Hematopoietic multipotent progenitor cell treated with erythropoietin and hydrocortisone succinate and interleukin-3 and kit ligand, for 17 days (in vitro differentiated cells): Measurements from ENCODE around the gene RAB4B.
A peak's percentile ranks its signal among the peaks of the same experiment; 100 is the strongest.
"Not testable (repeated sequence)": the region's sequence is repeated elsewhere in the genome, so short reads cannot be mapped to it uniquely, and the experiment has no call there.

Experiments used
- DNase-seq: peaks from one replicate; pipeline ENCODE4 v3.0.0-alpha.2; 2015; ENCODE audit warnings: low spot score

RAB4B gene

DNA sequence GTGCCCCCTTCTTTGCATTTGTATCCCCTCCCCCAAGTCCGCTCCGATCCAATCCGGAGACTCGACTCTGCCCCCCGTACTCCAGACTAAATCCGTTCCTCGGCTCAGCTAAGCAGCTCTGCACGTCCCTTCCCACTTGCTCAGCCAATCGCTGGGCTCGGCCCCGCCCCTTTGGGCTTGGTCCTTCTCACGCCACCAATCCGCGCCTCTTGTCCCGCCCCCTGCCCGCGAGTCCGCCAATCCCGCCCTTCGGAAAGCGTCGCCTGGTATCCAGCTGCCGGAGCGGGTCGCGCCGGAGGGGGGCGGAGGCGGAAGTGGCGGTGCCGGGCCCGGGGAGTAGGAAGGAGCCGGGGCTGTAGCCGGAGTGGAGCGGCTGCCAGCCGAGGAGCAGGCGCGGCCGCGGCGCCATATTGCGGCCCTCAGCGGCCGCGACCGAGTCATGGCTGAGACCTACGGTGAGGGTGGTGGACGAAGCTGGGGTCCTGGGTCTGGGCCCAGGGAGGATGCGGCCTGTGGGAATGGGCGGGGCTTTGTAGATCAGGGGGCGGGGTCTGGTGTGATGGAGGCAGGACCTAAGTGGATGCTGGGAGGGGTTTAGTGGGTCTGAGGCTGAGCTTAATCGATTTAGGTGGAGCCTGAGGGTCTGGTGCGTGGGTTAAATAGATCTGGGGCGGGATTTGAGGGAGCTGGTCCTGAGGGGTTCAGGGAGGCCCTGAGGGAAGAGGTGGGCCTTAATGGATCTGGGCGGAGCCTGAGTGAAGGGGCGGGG is at the start of gene RAB4B:
RAB4B (plus strand) TSS at position 311 of the 769 bp plus-strand sequence; CDS start at position 440, 129 bp downstream.
- peak; percentile 100 for DNase-seq

- not testable (repeated sequence) for DNase-seq
Measured at GRCh38 chr19:40730065-40730464, 48.0 kb upstream of the RAB4B start.

- not testable (repeated sequence) for DNase-seq
Measured at GRCh38 chr19:40732304-40732703, 45.7 kb upstream of the RAB4B start.

DNA sequence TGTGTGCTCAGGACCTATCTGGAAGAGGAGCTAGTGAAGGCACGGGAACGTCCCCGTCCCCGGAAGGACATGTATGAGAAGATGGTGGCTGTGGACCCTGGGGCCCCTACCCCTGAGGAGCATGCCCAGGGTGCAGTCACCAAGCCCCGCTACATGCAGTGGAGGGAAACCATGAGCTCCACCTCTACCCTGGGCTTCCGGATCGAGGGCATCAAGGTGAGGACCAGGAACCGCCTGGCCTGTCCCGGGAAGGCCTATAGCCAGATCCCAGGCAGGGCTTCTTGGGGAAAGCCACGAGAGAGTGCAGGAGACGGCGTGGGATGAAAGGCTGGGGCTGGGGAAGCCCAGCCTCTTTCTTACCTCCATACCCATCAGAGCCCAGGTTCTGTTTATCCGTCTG is 44.9 kb upstream of the RAB4B start:
- DNase-seq = no peak

DNA sequence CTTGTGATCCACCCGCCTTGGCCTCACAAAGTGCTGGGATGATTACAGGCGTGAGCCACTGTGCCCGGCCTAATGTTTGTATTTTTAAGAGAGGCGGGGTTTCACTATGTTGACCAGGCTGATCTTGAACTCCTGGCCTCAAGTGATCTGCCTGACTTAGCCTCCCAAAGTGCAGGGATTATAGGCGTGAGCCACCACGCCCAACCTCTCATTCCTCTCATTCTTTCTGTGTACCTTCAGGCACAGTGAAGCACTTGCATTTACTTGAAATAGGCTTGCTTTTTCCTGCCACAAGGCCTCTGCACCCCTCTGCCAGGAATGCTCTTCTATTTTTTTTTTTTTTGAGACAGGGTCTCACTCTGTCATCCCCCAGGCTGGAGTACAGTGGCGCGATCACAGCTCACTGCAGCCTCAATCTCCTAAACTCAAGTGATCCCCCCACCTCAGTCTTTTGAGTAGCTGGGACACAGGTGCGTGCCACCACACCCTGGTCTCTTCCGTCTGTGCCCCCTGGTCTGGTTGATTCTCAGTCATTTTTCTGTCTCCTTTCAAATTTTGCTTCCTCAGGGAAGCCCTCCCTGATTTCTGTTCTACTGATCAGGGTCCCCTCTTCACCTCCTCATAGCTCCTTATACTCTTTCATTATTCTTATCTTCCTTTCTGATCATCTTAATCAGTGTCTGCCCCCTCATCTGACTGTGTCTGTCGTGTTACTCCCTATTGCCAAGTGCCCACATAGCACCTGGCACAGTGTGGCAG is 42.9 kb upstream of the RAB4B start:
- no peak for DNase-seq

- DNase-seq = no peak
Measured at GRCh38 chr19:40736661-40737060, 41.4 kb upstream of the RAB4B start.

- no peak for DNase-seq
Measured at GRCh38 chr19:40737102-40737644, 40.9 kb upstream of the RAB4B start.

GRCh38 chr19:40739030-40739839 is 38.8 kb upstream of the RAB4B start:
- no peak for DNase-seq

- DNase-seq = no peak
Measured at GRCh38 chr19:40739871-40740703, 38.0 kb upstream of the RAB4B start.

DNA sequence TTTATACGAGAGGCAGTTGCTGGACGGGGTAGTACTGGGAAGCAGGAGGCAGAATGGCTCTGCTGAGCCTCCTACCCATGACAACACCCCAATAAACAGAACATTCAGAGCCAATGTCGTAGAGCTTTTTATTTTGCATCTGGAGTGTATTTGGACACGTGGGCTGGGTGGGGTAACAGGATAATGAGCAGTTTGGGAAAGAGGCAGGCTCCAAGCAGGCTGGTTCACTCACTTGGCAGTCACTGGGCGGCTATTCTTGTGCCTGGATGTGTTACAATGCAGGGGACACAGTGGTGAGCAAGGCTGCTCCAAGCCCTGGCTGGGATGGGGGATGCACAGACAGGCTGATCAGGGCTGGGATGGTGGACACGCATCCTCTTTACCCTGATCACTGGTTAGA is 37.3 kb upstream of the RAB4B start:
- DNase-seq = no peak

- DNase-seq = no peak
Measured at GRCh38 chr19:40741527-40742390, 36.3 kb upstream of the RAB4B start.

DNA sequence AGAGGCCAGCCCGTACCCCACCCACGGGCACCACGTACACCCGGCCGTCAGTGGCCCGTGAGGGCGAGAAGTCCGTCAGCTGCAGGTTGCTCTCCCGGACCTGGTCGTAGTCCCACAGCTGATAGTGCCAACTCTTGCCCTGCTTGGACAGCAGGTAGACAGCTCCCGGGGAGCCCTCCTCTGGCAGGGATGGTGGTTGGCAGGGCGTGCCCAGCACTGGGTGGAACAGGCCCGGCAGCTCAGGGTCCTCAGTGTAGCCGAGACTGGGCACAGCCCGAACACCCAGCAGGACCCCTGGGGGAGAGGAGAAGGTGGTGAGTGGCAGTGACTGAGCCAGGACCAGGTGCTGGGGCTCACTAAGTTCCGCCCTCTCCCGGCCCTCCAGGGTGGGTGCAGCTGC is 35.6 kb upstream of the RAB4B start:
- no peak for DNase-seq

DNA sequence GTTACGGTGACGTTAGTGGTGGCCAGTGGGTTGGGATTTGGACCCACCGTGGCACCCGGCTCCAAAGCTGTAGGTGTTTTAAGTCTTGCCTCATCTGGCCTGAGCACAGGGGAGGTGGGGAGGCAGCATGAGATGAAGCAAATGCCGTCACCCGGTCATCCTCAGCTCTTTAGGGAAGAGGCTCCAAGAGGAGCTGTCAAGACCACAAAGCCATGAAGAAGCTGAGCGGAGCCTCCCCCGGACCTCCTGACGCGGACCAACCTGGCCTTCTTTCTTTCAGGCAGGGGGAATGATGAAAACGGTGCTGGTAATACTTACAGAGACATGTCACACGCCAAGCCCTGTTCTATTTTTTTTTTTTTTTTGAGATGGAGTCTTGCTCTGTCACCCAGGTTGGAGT is 35.2 kb upstream of the RAB4B start:
- no peak for DNase-seq

- no peak for DNase-seq
Measured at GRCh38 chr19:40743926-40744325, 34.1 kb upstream of the RAB4B start.

DNA sequence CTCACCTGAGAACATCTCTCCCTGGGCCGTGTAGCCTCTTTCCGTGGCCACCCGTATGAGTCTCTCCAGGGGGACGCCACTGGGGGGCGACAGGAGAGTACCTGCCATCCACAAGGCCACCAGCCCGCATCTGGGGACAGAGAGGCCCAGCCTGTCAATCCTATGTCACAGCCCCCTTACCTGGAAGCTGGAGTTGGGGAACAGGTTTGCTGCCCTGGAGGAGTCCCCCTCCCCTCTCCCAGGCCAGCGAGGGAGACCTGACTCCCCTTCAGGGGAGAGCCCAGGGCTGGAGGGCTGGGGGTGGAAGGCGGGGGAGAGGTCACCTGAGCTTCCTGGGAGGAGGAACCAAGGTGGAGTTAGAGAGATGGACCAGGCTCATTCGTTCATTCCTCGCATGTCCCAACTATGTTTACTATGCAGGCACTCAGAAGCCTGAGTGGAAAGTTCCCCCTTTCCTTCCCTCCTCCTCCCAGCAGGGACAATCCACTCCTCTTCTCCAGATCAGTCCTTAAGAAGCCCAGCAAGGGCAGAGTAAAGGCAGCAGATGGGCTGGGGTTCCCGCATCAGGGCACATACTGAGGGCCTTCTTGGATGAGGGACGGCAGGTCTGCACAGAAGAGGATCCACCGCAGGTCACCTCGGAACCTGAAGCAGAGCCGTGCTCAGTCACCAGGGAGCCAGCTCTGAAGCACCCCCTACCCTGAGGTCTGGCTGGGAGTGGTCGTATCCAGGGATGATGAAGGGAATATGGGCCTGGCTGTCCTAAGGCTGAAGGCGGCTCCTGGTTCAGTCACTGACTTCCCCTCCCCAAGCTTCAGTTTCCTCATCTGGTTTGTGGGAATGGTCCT is 33.3 kb upstream of the RAB4B start:
- peak; percentile 43 for DNase-seq

- DNase-seq = no peak
Measured at GRCh38 chr19:40745402-40745780, 32.7 kb upstream of the RAB4B start.

- no peak for DNase-seq
Measured at GRCh38 chr19:40747536-40747935, 30.5 kb upstream of the RAB4B start.

- DNase-seq = peak; percentile 100
Measured at GRCh38 chr19:40750058-40750873, 27.8 kb upstream of the RAB4B start, which contains the start of gene ACTMAP. TSS of gene ACTMAP (minus strand) at chr19:40750477. CDS start at chr19:40749803, 674 bp downstream.
